CD4-positive, alpha-beta T cell treated with Interleukin-12 subunit alpha and Interleukin-12 subunit beta, for 1 hour (primary cell): ENCODE measurements around the gene COX7A2L.
"Not testable (repeated sequence)": the region's sequence is repeated elsewhere in the genome, so short reads cannot be mapped to it uniquely, and the experiment has no call there.

Source experiments
- DNase-seq: peaks from one replicate; pipeline ENCODE4 v3.0.0-alpha.2; 2020

Gene COX7A2L

GRCh38 chr2:42338567-42339190 is 22.3 kb downstream of the COX7A2L start:
- DNase-seq, result no peak

DNA sequence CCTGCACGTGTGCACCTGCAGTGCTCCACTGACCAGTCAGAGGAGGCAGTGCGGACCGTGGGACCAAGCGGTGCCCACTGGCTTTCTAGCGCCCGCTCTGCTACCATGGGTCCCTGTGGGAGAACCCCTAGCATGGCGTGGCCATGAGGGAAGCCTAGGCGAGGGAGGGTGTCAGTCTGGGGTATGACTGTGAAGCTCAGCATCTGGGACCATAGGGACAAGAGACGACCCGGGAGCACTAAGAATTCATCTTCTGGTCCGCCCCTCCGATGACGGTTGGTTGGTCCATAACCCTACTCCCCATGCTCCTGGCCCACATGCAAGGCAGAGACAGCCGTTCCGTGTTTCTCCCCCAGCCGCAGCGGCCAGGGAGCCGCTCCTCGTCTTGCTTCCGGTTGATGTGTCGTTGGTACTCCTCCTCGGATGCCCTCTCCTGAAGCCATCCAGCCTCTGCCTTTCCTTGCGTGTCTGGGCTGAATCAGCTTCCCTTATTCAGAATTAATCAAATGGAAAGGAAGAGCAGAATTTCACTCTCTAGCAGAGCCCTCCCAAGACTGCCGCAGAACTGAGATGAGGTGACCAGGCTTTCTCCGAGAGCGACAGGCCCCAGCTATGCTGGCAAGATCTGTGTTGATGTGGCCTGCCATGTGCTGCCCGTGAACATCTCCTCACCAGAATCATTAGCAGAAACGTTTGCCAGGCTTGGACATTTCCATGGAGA is 23.0 kb downstream of the COX7A2L start:
- DNase-seq, result no peak

GRCh38 chr2:42337356-42337820 is 23.6 kb downstream of the COX7A2L start:
- no peak for DNase-seq

DNA sequence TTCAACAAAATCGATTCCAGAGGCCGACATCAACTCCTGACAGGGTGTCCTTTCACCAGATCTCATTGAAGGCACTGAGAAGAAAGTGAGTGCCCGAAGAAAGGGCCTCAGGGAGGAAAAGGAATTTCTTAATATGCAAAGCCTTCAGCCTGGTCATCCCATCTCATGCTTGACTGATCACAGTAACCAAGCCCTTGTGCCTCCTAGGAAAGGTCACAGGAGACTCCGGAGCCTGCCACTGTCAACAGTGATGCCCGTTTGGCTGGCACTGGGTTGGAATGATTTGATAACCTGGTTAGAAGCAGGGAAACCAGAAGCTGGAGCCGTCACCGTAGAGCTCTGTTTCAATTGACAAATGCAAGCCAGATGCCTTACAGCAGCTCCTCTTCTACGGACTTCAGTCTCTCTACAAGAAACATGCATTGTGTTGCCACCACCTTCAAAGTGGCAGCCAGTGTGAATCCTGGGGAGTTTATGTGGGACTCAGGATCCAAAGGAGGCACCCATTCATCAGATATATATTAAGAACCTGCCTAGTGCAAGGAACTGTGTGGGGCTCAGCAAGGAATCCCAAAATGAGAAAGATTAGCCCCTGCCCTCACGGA is 24.6 kb downstream of the COX7A2L start:
- no peak for DNase-seq

- DNase-seq, result no peak
Observed at GRCh38 chr2:42335514-42336104, 25.4 kb downstream of the COX7A2L start.

- not testable (repeated sequence) for DNase-seq
Observed at GRCh38 chr2:42334865-42335264, 26.2 kb downstream of the COX7A2L start.

DNA sequence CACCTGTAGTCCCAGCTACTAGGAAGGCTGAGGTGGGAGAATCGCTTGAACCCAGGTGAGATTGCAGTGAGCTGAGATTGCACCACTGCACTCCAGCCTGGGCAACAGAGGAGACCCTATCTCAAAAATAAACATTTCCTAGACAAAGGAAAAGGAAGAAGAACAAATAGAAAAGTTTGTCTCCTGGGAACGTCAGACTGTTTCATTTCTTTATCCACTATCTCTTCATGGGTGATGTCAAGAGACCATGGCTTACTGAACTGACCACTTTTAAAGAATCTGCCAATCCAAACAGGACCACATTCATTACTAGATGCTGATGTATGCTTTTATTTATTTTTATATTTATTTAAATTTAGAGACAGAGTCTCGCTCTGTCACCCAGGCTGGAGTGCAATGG is 26.8 kb downstream of the COX7A2L start:
- no peak for DNase-seq

GRCh38 chr2:42333579-42333978 is 27.4 kb downstream of the COX7A2L start:
- no peak for DNase-seq

GRCh38 chr2:42332575-42332974 is 28.4 kb downstream of the COX7A2L start:
- no peak for DNase-seq

DNA sequence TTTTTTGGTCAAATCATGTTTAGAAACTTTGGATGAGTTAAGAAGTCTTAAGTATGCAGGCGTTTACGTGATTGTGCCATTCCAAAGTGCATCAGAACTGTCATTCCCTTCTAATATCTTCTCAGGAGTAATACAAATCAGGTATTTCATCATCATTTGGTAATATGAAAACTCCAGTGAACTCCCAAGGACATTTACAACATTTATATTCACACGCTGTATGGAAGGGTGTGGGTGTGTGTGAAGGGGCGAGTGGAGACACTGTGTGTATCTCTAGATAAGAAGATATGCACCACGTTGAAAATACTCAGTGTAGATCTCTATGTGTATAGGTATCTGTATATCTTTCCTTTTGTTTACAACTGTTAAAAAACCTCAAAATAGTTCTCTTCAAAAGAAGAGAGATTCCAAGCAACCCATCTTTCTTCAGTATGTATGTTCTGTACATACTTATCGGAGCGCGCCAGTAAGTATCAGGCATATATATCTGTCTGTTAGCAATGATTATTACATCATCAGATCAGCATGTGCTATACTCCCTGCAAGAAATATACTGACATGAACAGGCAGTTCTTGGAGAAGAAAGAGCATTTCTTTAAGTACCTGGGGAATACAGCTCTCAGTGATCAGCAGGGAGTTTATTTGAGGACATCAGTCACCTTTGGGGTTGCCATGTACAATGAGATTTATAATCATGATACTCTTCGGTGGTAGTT is 29.3 kb downstream of the COX7A2L start:
- no peak for DNase-seq

GRCh38 chr2:42329736-42330135 is 31.3 kb downstream of the COX7A2L start:
- DNase-seq, result no peak

DNA sequence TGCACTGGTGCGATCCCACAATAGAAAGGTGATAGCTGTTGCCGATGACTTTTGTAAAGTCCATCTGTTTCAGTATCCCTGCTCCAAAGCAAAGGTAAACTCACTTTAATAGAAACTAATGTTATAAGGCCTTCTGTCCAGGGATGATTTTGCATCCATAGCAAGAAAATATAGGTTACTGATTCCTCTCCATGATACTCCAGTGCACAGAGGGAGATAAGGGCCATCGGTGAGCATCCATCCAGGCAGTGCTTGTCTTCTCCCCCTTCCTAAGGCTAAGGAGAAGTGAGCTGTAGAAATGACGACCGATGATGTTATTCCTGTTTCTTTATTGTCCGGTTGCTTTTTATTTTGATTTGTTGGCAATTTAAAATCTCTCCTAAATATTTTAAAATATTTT is 32.1 kb downstream of the COX7A2L start:
- DNase-seq, result no peak

GRCh38 chr2:42328148-42328833 is 32.7 kb downstream of the COX7A2L start:
- DNase-seq, result peak; percentile 48

DNA sequence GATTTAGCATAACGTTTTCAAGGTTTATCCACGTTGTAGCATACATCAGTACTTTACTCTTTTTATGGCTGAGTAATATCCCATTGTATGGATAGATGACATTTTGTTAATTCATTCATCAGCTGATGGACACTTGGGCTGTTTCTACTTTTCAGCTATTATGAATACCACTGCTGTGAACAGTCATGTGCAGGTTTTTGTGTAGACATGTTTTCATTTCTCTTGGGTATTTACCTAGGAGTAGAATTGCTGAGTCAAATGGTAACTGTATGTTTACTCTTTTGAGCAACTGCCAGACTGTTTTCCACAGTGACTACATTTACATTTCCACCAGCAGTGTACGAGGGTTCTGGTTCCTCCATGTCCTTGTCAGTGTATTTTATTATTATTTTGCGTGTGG is 33.9 kb downstream of the COX7A2L start:
- DNase-seq, result no peak

- no peak for DNase-seq
Observed at GRCh38 chr2:42325609-42326008, 35.4 kb downstream of the COX7A2L start.

DNA sequence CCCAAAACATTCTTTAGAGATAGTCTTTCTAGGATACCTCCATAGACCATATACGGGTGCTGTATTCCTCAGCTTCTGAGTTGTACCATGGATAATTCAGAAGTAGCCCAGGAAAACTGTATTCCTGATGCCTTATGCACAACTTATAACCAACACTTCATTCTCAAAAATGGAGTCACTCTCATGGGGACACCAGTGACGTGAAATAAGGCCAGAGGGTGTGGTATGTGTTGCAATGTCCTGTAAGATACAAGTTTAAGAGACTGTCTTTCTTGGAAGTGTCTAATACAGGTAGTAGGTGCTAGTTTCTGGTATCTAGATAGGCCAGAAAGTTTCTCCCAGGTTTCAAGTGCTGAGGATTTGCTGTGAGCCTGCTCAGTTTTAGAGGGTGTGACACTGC is 36.1 kb downstream of the COX7A2L start:
- DNase-seq, result no peak

DNA sequence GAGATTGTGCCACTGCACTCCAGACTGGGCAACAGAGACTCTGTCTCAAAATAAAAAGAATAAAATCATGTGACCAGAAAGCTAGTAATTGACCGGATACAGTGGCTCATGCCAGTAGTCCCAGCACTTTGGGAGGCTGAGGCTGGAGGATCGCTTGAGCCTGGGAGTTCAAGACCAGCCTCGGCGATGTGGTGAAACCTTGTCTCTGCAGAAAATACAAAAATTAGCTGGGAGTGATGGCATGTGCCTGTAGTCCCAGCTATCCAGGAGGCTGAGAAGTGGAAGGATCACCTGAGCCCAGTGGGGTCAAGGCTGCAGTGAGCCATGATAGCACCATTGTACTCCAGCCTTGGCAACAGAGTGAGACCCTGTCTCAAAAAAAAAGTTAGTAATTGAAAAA is 36.8 kb downstream of the COX7A2L start:
- no peak for DNase-seq

- peak; percentile 30 for DNase-seq
Observed at GRCh38 chr2:42321452-42322064, 39.5 kb downstream of the COX7A2L start.

DNA sequence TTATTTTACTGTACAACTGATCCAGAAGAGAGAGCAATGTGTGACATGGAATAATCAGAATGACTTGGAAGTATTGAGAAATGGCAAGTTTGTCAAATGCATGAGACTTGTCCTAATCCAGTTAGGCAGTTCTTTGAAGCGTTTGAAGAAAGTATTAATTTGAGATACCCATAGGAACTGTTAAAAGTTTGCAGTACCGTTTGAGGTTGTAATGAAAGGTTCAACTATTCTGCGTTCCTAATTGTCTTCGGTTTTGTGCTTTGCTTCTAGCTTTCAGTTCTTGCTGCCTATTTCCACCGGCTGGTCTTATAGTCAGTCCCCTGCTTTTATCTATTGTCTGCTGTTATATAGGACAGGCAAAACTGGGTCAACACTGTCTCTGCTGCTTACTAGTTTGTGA is 41.8 kb downstream of the COX7A2L start:
- no peak for DNase-seq

DNA sequence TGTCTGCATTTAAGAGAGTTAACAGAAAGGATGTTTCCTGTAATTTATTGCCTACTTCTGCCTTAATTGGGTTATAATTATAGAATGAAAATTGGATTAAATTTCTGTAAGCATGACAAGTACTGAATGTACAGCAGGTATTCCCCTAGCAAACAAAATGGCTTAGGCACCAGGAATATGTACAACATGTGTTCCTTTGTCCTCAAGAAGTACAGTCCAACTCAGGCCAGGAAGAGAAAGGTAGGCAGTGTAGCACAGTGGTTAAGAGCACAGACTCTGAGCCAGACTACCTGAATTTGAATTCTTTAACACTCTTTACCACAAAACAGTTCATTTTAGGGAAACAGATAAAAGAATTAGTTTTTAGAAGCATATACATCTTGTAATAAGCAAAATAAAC is 43.1 kb downstream of the COX7A2L start:
- DNase-seq, result no peak

DNA sequence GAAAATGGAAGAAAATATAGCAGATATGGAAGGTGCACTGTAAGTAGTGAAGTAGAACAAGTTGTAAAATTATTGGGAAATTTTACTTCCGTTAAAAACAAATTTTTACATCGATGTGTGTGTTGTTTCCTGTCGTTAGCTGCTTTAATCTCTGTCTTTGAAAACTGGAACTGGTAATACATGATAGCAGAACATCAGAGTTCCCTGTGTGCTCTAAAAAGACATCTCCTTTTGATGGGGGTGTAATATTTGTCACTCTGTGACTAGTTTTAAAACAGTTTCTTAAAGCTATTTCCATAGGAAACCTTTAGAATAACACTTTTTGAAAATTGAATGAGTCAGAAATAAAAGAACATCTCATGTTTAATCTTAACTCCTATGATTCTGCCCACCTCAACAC is 43.5 kb downstream of the COX7A2L start:
- DNase-seq, result no peak

DNA sequence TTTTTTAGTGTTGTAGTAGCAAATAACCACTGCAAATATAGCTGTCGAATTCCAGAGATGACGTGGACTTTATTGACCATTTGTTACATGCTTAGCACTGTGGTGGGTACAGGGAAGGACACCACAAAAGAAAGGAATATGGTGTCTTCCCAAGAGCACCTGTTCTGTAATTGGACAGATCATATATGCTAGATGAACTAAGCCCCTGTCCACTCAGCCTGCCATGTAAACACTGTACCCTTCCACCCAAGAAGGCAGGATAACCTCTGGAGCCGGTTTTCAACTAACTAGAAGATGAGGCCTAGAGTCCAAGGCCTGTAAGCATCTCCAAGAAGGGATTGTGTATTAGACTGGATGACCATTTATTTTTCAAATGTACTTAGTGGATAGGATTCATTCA is 44.1 kb downstream of the COX7A2L start:
- DNase-seq, result no peak
